Endodermal cell (in vitro differentiated cells): ENCODE measurements around the gene OS9. TPM values are rescaled to one million over a fixed set of nuclear protein-coding genes. Genes with fewer than 3 reads are reported as not detected.
"Not testable (repeated sequence)": the region's sequence is repeated elsewhere in the genome, so short reads cannot be mapped to it uniquely, and the experiment has no call there.

Experiments
- DNase-seq: peaks from one replicate; pipeline ENCODE4 v3.0.0-alpha.2; 2017
- H3K27ac ChIP-seq: 2 replicates; pipeline ENCODE4 v1.5.1; 2013; ENCODE audit warnings: mild to moderate bottlenecking, low read depth, low read length, moderate library complexity
- H3K27me3 ChIP-seq: 2 replicates; pipeline ENCODE4 v1.6.1; 2013; ENCODE audit warnings: mild to moderate bottlenecking, low read length, moderate library complexity; ENCODE audit not compliant: insufficient read depth, control insufficient read depth, poor library complexity, severe bottlenecking
- H3K36me3 ChIP-seq: 2 replicates; pipeline ENCODE4 v1.7.0; 2013; ENCODE audit warnings: mild to moderate bottlenecking, low read length, moderate library complexity; ENCODE audit not compliant: control insufficient read depth, insufficient read depth
- H3K4me1 ChIP-seq: one replicate; pipeline ENCODE4 v1.7.0; 2013; ENCODE audit warnings: low read length; ENCODE audit not compliant: control insufficient read depth, insufficient read depth
- H3K4me3 ChIP-seq: 2 replicates; pipeline ENCODE4 v1.5.1; 2013; ENCODE audit warnings: mild to moderate bottlenecking, low read length, moderate library complexity
- H3K9ac ChIP-seq: 2 replicates; pipeline ENCODE4 v1.6.1; 2013; ENCODE audit warnings: mild to moderate bottlenecking, low read length, moderate library complexity; ENCODE audit not compliant: poor library complexity, severe bottlenecking; ENCODE audit errors: extremely low read depth
- H3K9me3 ChIP-seq: 2 replicates; pipeline ENCODE4 v1.6.1; 2013; ENCODE audit warnings: mild to moderate bottlenecking, low read length, moderate library complexity; ENCODE audit not compliant: control insufficient read depth
- H3K27ac Mint-ChIP-seq: 2 replicates; pipeline ENCODE4 v1.8.0; 2020; ENCODE audit warnings: mixed read lengths
- H3K27me3 Mint-ChIP-seq: 2 replicates; pipeline ENCODE4 v1.8.0; 2021; ENCODE audit warnings: mild to moderate bottlenecking, mixed read lengths; ENCODE audit not compliant: insufficient read depth
- H3K36me3 Mint-ChIP-seq: 2 replicates; pipeline ENCODE4 v1.8.0; 2020; ENCODE audit warnings: low read depth, mixed read lengths
- H3K4me1 Mint-ChIP-seq: 2 replicates; pipeline ENCODE4 v1.8.0; 2020; ENCODE audit warnings: mixed read lengths
- H3K4me3 Mint-ChIP-seq: 2 replicates; pipeline ENCODE4 v1.8.0; 2020; ENCODE audit warnings: mild to moderate bottlenecking, moderate library complexity, mixed read lengths
- H3K9me3 Mint-ChIP-seq: 2 replicates; pipeline ENCODE4 v1.8.0; 2020; ENCODE audit warnings: mild to moderate bottlenecking, mixed read lengths
- CTCF ChIP-seq: fragments of 200-600 bp; sonication (generic); conservative IDR thresholded peaks from 2 replicates; pipeline ENCODE4 v1.5.0; 2021; ENCODE audit warnings: antibody characterized with exemption, mild to moderate bottlenecking
- WGBS, 2 experiments: methylation state at CpG; one replicate each; pipeline versions ENCODE4 v1.1.5 to v1.1.7; 2013; ENCODE audit warnings: missing lambda C conversion rate in 2 of 2, mixed read lengths in 1 of 2; ENCODE audit not compliant: insufficient coverage in 1 of 2, insufficient read length in 1 of 2; 5-methylcytosine and 5-hydroxymethylcytosine counted together
- total RNA-seq, 2 donors: library from RNA; stranded (reverse); fragmentation: NEBNext Ultra II Directional in 1 of 2; extraction: Animal tissue kit (Norgen Biotek cat#: 25700) in 1 of 2; gene quantifications; 2 replicates in 1 of 2; 3 replicates in 1 of 2; pipeline ENCODE4 v1.2.1, GENCODE V29; 2021

Gene OS9
- total RNA-seq, 2 donors from 2014 or later, result 108 to 142 TPM

GRCh38 chr12:57674691-57675090, 19.2 kb upstream of the OS9 start:
- H3K27me3 ChIP-seq, result peaks cover 12% of the 10 kb centered on the region
- Mint-ChIP-seq H3K27ac (no peak overlapping the region), H3K27me3 (peaks cover 23% of the 10 kb centered on the region), H3K4me3 (no peak overlapping the region), H3K36me3 (no peaks in the 10 kb centered on the region), H3K4me1 (no peaks in the 10 kb centered on the region), H3K9me3 (peaks cover 22% of the 10 kb centered on the region)
- H3K27ac ChIP-seq, result no peak overlapping the region
- no peaks in the 10 kb centered on the region for H3K36me3 ChIP-seq
- H3K4me3 ChIP-seq, result no peak overlapping the region
- H3K9me3 ChIP-seq, result no peaks in the 10 kb centered on the region
- no peaks in the 10 kb centered on the region for H3K4me1 ChIP-seq
- 93 to 95% methylated on average over 24 to 29 of the region's 29 CpGs for whole genome bisulfite sequencing, 2 experiments
- no peak for TF ChIP-seq CTCF
- no peak overlapping the region for H3K9ac ChIP-seq
- no peak for DNase-seq

- H3K27me3 ChIP-seq, result peaks cover 14% of the 10 kb centered on the region
- H3K27ac ChIP-seq, H3K9me3 ChIP-seq, H3K4me1 ChIP-seq, H3K4me3 ChIP-seq, H3K36me3 Mint-ChIP-seq, H3K4me1 Mint-ChIP-seq, DNase-seq, H3K9ac ChIP-seq, H3K36me3 ChIP-seq, H3K27ac Mint-ChIP-seq, H3K4me3 Mint-ChIP-seq: not testable (repeated sequence)
- Mint-ChIP-seq H3K9me3 (peaks cover 26% of the 10 kb centered on the region), H3K27me3 (peaks cover 31% of the 10 kb centered on the region)
- WGBS, 2 experiments, result 93% methylated on average over 5 to 6 of the region's 9 CpGs
Observed at GRCh38 chr12:57677947-57678346, 16.0 kb upstream of the OS9 start.

GRCh38 chr12:57679697-57680096, 14.2 kb upstream of the OS9 start:
- no peak overlapping the region for H3K4me3 ChIP-seq
- DNase-seq, result no peak
- no peak overlapping the region for H3K27ac ChIP-seq
- no peak overlapping the region for H3K9ac ChIP-seq
- no peak for TF ChIP-seq CTCF
- H3K27me3 ChIP-seq, result peaks cover 20% of the 10 kb centered on the region
- peaks cover 22% of the 10 kb centered on the region for H3K9me3 Mint-ChIP-seq
- no peaks in the 10 kb centered on the region for H3K36me3 Mint-ChIP-seq
- no peaks in the 10 kb centered on the region for H3K36me3 ChIP-seq
- no peak overlapping the region for H3K27ac Mint-ChIP-seq
- H3K27me3 Mint-ChIP-seq, result peaks cover 35% of the 10 kb centered on the region
- H3K4me1 ChIP-seq, result no peaks in the 10 kb centered on the region
- H3K9me3 ChIP-seq, result no peaks in the 10 kb centered on the region
- no peak overlapping the region for H3K4me3 Mint-ChIP-seq
- no peaks in the 10 kb centered on the region for H3K4me1 Mint-ChIP-seq

- DNase-seq, result no peak
- H3K36me3 Mint-ChIP-seq, result no peaks in the 10 kb centered on the region
- WGBS, 2 experiments, result 44 to 80% methylated on average over 2 of the region's 4 CpGs
- H3K9ac ChIP-seq, result no peak overlapping the region
- H3K4me1 ChIP-seq, result no peaks in the 10 kb centered on the region
- no peak overlapping the region for H3K27ac Mint-ChIP-seq
- H3K27me3 ChIP-seq, result peaks cover 33% of the 10 kb centered on the region
- H3K4me1 Mint-ChIP-seq, result no peaks in the 10 kb centered on the region
- H3K27ac ChIP-seq, result no peak overlapping the region
- H3K36me3 ChIP-seq, result no peaks in the 10 kb centered on the region
- peaks cover 59% of the 10 kb centered on the region for H3K27me3 Mint-ChIP-seq
- H3K9me3 Mint-ChIP-seq, result peaks cover 3% of the 10 kb centered on the region
- no peak overlapping the region for H3K4me3 Mint-ChIP-seq
- H3K9me3 ChIP-seq, result peaks cover 6% of the 10 kb centered on the region
- no peak for TF ChIP-seq CTCF
- no peak overlapping the region for H3K4me3 ChIP-seq
Observed at GRCh38 chr12:57687862-57688261, 6.1 kb upstream of the OS9 start.
